Stimulated activated CD8-positive, alpha-beta memory T cell treated with anti-CD3 and anti-CD28 coated beads, Interleukin-15, amount 100 ng/mL, for 4 hours (primary cell): ENCODE measurements around the gene NSDHL.
"Not testable (repeated sequence)": the region's sequence is repeated elsewhere in the genome, so short reads cannot be mapped to it uniquely, and the experiment has no call there.

Experiments used
- DNase-seq, 2 donors: peaks; one replicate each; pipeline ENCODE4 v3.0.0-alpha.2; 2020; ENCODE audit warnings: low read depth in 2 of 2

Gene NSDHL

GRCh38 chrX:152895121-152895520 is 64.3 kb downstream of the NSDHL start:
- DNase-seq = no peak

- DNase-seq = no peak
These were observed 65.0 kb downstream of the NSDHL start for GRCh38 chrX:152895724-152896420.

- DNase-seq = no peak
These were observed 65.6 kb downstream of the NSDHL start for GRCh38 chrX:152896450-152896849.

- no peak for DNase-seq
These were observed 66.6 kb downstream of the NSDHL start, which contains the start of gene ZNF185 for GRCh38 chrX:152897222-152898131. ZNF185 (plus strand) TSS chrX:152898067; CDS start chrX:152914490, 16,423 bp downstream.

- no peak for DNase-seq
These were observed 67.6 kb downstream of the NSDHL start for GRCh38 chrX:152898442-152898841.

- DNase-seq = no peak
These were observed 68.4 kb downstream of the NSDHL start for GRCh38 chrX:152899111-152899873.

GRCh38 chrX:152899874-152900719 is 69.2 kb downstream of the NSDHL start:
- no peak for DNase-seq

- no peak for DNase-seq
These were observed 70.1 kb downstream of the NSDHL start for GRCh38 chrX:152900937-152901445.

- DNase-seq = no peak
These were observed 71.1 kb downstream of the NSDHL start for GRCh38 chrX:152901816-152902501.

- DNase-seq = no peak
These were observed 71.6 kb downstream of the NSDHL start for GRCh38 chrX:152902502-152902820.

GRCh38 chrX:152903589-152903988 is 72.7 kb downstream of the NSDHL start:
- no peak for DNase-seq

GRCh38 chrX:152904151-152905080 is 73.6 kb downstream of the NSDHL start:
- DNase-seq = no peak

- no peak for DNase-seq
These were observed 74.2 kb downstream of the NSDHL start for GRCh38 chrX:152905081-152905420.

- DNase-seq = no peak
These were observed 76.3 kb downstream of the NSDHL start for GRCh38 chrX:152907084-152907651.

- DNase-seq = no peak
These were observed 77.6 kb downstream of the NSDHL start for GRCh38 chrX:152908486-152908885.

GRCh38 chrX:152910018-152910417 is 79.2 kb downstream of the NSDHL start:
- not testable (repeated sequence) for DNase-seq

- no peak for DNase-seq
These were observed 81.2 kb downstream of the NSDHL start for GRCh38 chrX:152912106-152912505.

GRCh38 chrX:152912641-152913040 is 81.8 kb downstream of the NSDHL start:
- no peak for DNase-seq

GRCh38 chrX:152913346-152913745 is 82.5 kb downstream of the NSDHL start:
- no peak for DNase-seq
